CD14-positive monocyte (primary cell): ENCODE results near the gene MPRIP. TPM values are rescaled to one million over a fixed set of nuclear protein-coding genes. Genes with fewer than 3 reads are reported as not detected.
"Not testable (repeated sequence)": the region's sequence is repeated elsewhere in the genome, so short reads cannot be mapped to it uniquely, and the experiment has no call there.

ENCODE experiments used
- DNase-seq, 3 donors: peaks; one replicate each; pipeline ENCODE4 v3.0.0-alpha.2; 2011 to 2022
- H2AFZ ChIP-seq: 2 replicates; pipeline ENCODE4 v1.6.0; 2012; ENCODE audit warnings: mild to moderate bottlenecking, low read depth, low read length, inconsistent platforms; ENCODE audit not compliant: insufficient read depth, poor library complexity, severe bottlenecking
- H3K27ac ChIP-seq, 2 donors: 1 replicate in 1 of 2; 2 replicates in 1 of 2; pipeline ENCODE4 v1.5.1; 2012 to 2013; ENCODE audit warnings: low read length in 2 of 2, control low read depth in 1 of 2, inconsistent platforms in 1 of 2, low read depth in 1 of 2, mild to moderate bottlenecking in 1 of 2
- H3K27me3 ChIP-seq, 2 donors: one replicate each; pipeline versions ENCODE4 v1.6.0 to v1.6.1; 2011 to 2013; ENCODE audit warnings: low read length in 2 of 2; ENCODE audit not compliant: control insufficient read depth in 2 of 2, insufficient read depth in 2 of 2
- H3K36me3 ChIP-seq, 2 donors: replicated peaks in 1 of 2; 1 replicate in 1 of 2; 2 replicates in 1 of 2; pipeline versions ENCODE4 v1.5.1 to v1.6.1; 2012 to 2013; ENCODE audit warnings: low read length in 2 of 2, control low read depth in 1 of 2, inconsistent platforms in 1 of 2, mild to moderate bottlenecking in 1 of 2; ENCODE audit not compliant: insufficient read depth in 2 of 2, control insufficient read depth in 1 of 2
- H3K4me1 ChIP-seq, 2 donors: 1 replicate in 1 of 2; 2 replicates in 1 of 2; pipeline versions ENCODE4 v1.5.1 to v1.6.1; 2012 to 2013; ENCODE audit warnings: low read length in 2 of 2, control low read depth in 1 of 2, inconsistent platforms in 1 of 2, mild to moderate bottlenecking in 1 of 2, moderate library complexity in 1 of 2; ENCODE audit not compliant: insufficient read depth in 2 of 2, control insufficient read depth in 1 of 2
- H3K4me2 ChIP-seq: replicated peaks from 2 replicates; pipeline ENCODE3; 2012; ENCODE audit warnings: low read length, moderate library complexity, mild to moderate bottlenecking; ENCODE audit not compliant: poor library complexity, severe bottlenecking; ENCODE audit errors: extremely low read depth
- H3K4me3 ChIP-seq, 3 experiments: fragments of 200-600 bp in 1 of 3; sonication (generic) in 1 of 3; replicated peaks in 1 of 3; 1 replicate in 2 of 3; 2 replicates in 1 of 3; pipeline ENCODE4 v1.5.1; 2011 to 2013; ENCODE audit warnings: low read length in 3 of 3, mild to moderate bottlenecking in 3 of 3, control low read depth in 2 of 3, low read depth in 2 of 3, inconsistent platforms in 1 of 3, moderate library complexity in 1 of 3
- H3K79me2 ChIP-seq: 2 replicates; pipeline ENCODE4 v1.6.0; 2012; ENCODE audit warnings: mild to moderate bottlenecking, control low read depth, inconsistent platforms, low read length, moderate library complexity; ENCODE audit not compliant: insufficient read depth
- H3K9ac ChIP-seq: 2 replicates; pipeline ENCODE4 v1.6.0; 2017; ENCODE audit warnings: low read length, mild to moderate bottlenecking; ENCODE audit not compliant: insufficient read depth, poor library complexity, severe bottlenecking
- H3K9me3 ChIP-seq, 2 donors: replicated peaks in 1 of 2; 1 replicate in 1 of 2; 2 replicates in 1 of 2; pipeline versions ENCODE4 v1.5.1 to v1.6.1; 2012 to 2013; ENCODE audit warnings: low read length in 2 of 2, control low read depth in 1 of 2; ENCODE audit not compliant: control insufficient read depth in 1 of 2, insufficient read depth in 1 of 2
- H4K20me1 ChIP-seq: 2 replicates; pipeline ENCODE4 v1.6.0; 2012; ENCODE audit warnings: mild to moderate bottlenecking, low read length, control low read depth, moderate library complexity; ENCODE audit not compliant: insufficient read depth
- H3K27ac Mint-ChIP-seq, 7 donors: one replicate each; pipeline ENCODE4 v1.8.0; 2020; ENCODE audit warnings: mild to moderate bottlenecking in 7 of 7, mixed read lengths in 7 of 7, moderate library complexity in 6 of 7, inconsistent platforms in 2 of 7
- H3K27me3 Mint-ChIP-seq, 3 donors: one replicate each; pipeline ENCODE4 v1.8.0; 2021 to 2022; ENCODE audit warnings: low read depth in 3 of 3, mild to moderate bottlenecking in 3 of 3, mixed read lengths in 3 of 3, moderate library complexity in 3 of 3, inconsistent platforms in 1 of 3
- H3K36me3 Mint-ChIP-seq, 2 donors: one replicate each; pipeline ENCODE4 v1.8.0; 2020; ENCODE audit warnings: mixed read lengths in 2 of 2, inconsistent platforms in 1 of 2, mild to moderate bottlenecking in 1 of 2
- H3K4me1 Mint-ChIP-seq: one replicate; pipeline ENCODE4 v1.8.0; 2020; ENCODE audit warnings: mild to moderate bottlenecking, mixed read lengths
- H3K4me3 Mint-ChIP-seq, 2 donors: one replicate each; pipeline ENCODE4 v1.8.0; 2020; ENCODE audit warnings: mild to moderate bottlenecking in 2 of 2, mixed read lengths in 2 of 2, moderate library complexity in 1 of 2
- H3K9me3 Mint-ChIP-seq, 7 donors: one replicate each; pipeline ENCODE4 v1.8.0; 2020 to 2022; ENCODE audit warnings: mixed read lengths in 7 of 7, mild to moderate bottlenecking in 6 of 7, moderate library complexity in 6 of 7, inconsistent platforms in 2 of 7
- CTCF ChIP-seq: fragments of 200-600 bp; IDR thresholded peaks from one replicate; pipeline ENCODE4 v1.8.0; 2022; ENCODE audit warnings: antibody characterized with exemption, mild to moderate bottlenecking
- WGBS: methylation state at CpG from one replicate; pipeline ENCODE4 v1.1.5; 2013; ENCODE audit warnings: missing lambda C conversion rate; ENCODE audit not compliant: insufficient coverage; 5-methylcytosine and 5-hydroxymethylcytosine counted together
- intact Hi-C, 2 donors: fragments of 100-400 bp; cut with micrococcal nuclease; formaldehyde crosslinking; loops; one replicate each; pipeline versions ENCODE4 v1.15.0 to v1.15.1; 2023
- polyA plus RNA-seq, 3 donors: library from polyadenylated mRNA; depleted of rRNA in 1 of 3; unstranded in 2 of 3; stranded (reverse) in 1 of 3; fragments of 300-500 nt in 2 of 3; fragments of >200 nt in 1 of 3; fragmentation: Illumina TruSeq in 2 of 3; gene quantifications; 1 replicate in 2 of 3; 2 replicates in 1 of 3; pipeline ENCODE4 v1.2.3, GENCODE V29; 2012 to 2021

MPRIP gene
- polyA plus RNA-seq, 3 donors, result 2.0 to 48.7 (median 2.5) TPM

- WGBS, result 98% methylated on average over 6 of the region's 6 CpGs
- Histone ChIP-seq H3K4me2 (no peak overlapping the region), H3K4me3 (no peak overlapping the region), H3K79me2 (no peaks in the 10 kb centered on the region), H3K27me3 (no peaks in the 10 kb centered on the region), H3K27ac (no peak overlapping the region), H3K4me1 (peaks cover 10 to 11% of the 10 kb centered on the region in 2 donors), H3K9me3 (no peaks in the 10 kb centered on the region), H3K9ac (no peak overlapping the region), H4K20me1 (peaks cover 5% of the 10 kb centered on the region), H2AFZ (no peak overlapping the region), H3K36me3 (peaks cover 67 to 92% of the 10 kb centered on the region in 2 donors)
- DNase-seq, result no peak
- H3K4me1 Mint-ChIP-seq, result peaks cover 15% of the 10 kb centered on the region
- peaks cover 0 to 3% (median 0%) of the 10 kb centered on the region in 7 donors for H3K9me3 Mint-ChIP-seq
- intact Hi-C loops, result no loop called here
- H3K36me3 Mint-ChIP-seq, result peaks cover 86 to 96% of the 10 kb centered on the region in 2 donors
- no peak overlapping the region for H3K4me3 Mint-ChIP-seq
- peaks cover 0 to 5% (median 2%) of the 10 kb centered on the region in 3 donors for H3K27me3 Mint-ChIP-seq
- TF ChIP-seq CTCF, result no peak
- peak overlapping the region in 2 of 7 donors; percentile 10 to 42 for H3K27ac Mint-ChIP-seq
Observed at GRCh38 chr17:17157041-17157440, 114.8 kb downstream of the MPRIP start.

- peaks cover 79 to 100% of the 10 kb centered on the region in 2 donors for H3K36me3 ChIP-seq
- H3K4me1 ChIP-seq, H3K4me3 ChIP-seq, H3K27ac ChIP-seq, H3K4me1 Mint-ChIP-seq, intact Hi-C loops, H3K4me3 Mint-ChIP-seq, H4K20me1 ChIP-seq, H3K9me3 Mint-ChIP-seq, H3K27me3 ChIP-seq, H2AFZ ChIP-seq, H3K9ac ChIP-seq, H3K27ac Mint-ChIP-seq, H3K9me3 ChIP-seq, DNase-seq, H3K79me2 ChIP-seq, H3K4me2 ChIP-seq, H3K27me3 Mint-ChIP-seq: not testable (repeated sequence)
- H3K36me3 Mint-ChIP-seq, result peaks cover 85 to 97% of the 10 kb centered on the region in 2 donors
- WGBS, result 97% methylated on average over 33 of the region's 33 CpGs
Observed at GRCh38 chr17:17158506-17158905, 116.2 kb downstream of the MPRIP start.
